Right ventricle myocardium superior (tissue), 1 donor: ENCODE measurements around the gene CACNG4. TPM values are rescaled to one million over a fixed set of nuclear protein-coding genes. Genes with fewer than 3 reads are reported as not detected.

Source experiments
- ATAC-seq: fragments of 200-7000 bp; cut with Tn5 transposase; one replicate; pipeline ENCODE4 v1.9.1; 2020; ENCODE audit warnings: mild to moderate bottlenecking; ENCODE audit not compliant: poor library complexity
- DNase-seq: peaks from one replicate; pipeline ENCODE4 v3.0.0-alpha.2; 2020
- intact Hi-C: fragments of 100-400 bp; cut with DNase I; formaldehyde crosslinking; loops from one replicate; pipeline ENCODE4 v1.11.2; 2022
- total RNA-seq: library from RNA; stranded (reverse); fragmentation: NEBNext Ultra II Directional; extraction: Animal tissue kit (Norgen Biotek cat#: 25700); gene quantifications from one replicate; pipeline ENCODE4 v1.2.1, GENCODE V29; 2021
- donor health status: DM: no; HTN: yes; CAD: no; lungs with severe emphysema.

CACNG4 gene
- total RNA-seq, 1 donor from 2014 or later, result not detected

DNA sequence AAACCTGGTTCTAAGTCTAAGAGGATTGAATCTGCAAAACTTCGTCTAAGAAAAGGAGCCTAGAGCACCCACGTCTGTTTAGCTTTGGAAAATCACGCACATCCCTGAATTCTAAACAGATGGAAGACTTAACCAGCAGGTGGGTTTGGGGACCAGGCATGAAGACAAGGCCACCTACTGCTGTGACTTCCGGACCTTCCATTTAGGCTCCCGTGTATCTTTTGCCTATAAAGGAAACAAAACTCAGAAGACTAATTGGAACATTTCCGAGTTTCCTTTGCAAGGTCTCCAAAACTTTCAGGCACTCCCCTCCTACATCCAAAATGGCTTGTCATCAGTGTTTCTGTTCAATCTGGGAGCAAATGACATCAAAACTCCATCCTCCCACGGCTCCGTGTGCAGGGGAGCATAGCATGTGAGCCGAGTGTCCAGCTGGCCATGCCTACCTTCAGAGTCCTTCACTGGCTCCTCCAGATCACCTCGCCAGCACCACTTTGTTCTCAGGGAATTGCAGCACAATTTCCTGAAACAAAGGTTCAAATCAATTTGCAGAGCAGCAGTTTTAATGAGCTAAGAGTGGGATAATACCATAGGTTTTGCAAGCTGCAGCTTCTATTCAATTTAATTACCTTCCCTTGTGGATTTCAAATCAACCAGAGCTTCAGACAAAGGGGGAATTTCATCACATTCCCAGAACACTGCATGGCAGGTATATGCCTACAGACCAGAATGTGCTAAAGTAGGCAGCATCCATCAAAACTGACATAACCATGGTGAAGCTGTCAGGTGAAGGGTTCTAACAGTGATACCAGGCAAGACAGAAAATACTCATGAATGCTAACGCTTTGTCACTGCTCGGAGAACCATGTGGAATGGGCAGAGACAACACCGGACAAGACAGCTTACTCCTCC lies 103.3 kb downstream of the CACNG4 start:
- ATAC-seq, result no peak
- intact Hi-C loops, result no loop called here

DNA sequence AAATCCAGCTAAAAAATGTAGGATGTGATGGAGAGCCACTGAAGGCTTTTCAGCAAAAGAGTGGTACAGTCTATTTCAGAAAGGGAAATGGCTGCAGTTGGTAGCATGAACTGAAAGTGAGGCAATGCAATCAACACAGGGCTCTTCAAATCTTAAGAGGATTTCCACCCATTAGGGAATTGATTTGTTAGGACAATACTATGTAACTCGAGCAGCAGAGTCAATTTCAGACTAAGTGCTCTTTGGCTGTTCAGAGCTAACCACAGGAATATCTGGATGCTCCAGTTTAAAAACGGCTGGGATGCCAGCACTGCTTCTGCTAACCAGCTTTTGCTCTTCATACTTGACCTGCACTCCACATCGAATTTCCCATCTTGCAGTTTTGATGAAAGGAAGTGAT lies 104.5 kb downstream of the CACNG4 start:
- intact Hi-C loops, result no loop called here
- no peak for ATAC-seq
- no peak for DNase-seq

More for the DNA sequence above, 103.3 kb downstream of the CACNG4 start:
- no peak for DNase-seq

DNA sequence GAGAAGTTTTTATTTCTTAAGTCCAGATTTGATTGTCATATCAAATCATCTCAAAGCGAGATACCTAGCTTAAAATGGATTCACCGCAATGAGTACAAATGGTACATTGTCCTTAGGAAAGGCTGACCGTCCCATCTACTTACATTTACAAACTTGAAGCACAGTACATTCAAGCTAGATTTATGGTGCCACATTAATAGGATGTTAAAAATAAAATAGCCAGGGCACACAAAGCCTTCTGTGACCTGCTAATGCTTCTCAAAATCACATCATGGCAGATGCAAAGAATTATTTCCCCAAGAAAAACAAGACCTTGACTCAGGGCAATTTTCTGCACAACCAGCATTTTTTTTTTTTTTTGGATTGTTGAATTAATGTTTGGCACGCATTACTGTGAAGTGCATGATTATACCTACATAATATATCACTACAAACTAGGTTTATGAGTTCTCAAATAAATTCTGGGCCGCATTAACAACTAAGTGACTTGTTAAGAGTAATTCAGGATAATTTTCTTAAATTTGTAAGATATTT lies 105.2 kb downstream of the CACNG4 start:
- intact Hi-C loops, result no loop called here
- DNase-seq (no peak), ATAC-seq (no peak)

DNA sequence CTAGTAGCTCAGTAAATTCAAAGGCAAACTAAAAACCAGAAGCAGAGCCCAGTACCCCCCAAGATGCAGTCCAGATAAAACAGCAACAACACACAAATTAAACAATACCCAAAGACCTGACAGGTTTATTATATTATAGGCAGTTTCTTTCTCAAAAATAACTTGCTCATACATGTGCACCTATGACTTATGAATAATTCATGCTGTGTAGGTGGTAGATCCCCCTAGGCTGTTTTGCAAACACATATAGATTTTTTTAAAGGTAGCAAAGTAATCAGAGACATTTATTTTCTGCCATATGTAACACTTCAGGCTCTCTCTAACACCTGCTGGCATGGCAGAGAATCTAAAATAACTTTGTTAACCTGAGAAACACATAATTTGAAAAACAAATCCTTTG lies 107.1 kb downstream of the CACNG4 start:
- no peak for ATAC-seq
- intact Hi-C loops, result no loop called here
- no peak for DNase-seq

DNA sequence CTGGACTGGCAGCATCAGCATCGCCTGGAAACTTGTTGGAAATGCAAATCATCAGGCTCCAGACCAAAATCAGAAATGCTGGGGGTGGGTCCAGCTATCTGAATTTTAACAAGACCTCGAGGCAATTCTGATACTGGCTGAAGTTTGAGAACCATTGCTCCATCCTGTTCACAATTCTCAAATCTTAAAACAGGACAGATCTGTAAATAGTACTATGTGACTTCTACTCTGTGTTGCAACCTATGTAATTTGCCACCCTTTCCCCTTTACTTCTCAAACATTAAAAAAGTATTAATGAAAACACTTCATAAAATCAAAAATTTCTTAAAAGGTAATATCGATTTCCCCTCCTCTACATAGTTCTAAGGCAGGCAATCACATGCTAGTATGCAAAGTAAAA lies 108.4 kb downstream of the CACNG4 start:
- intact Hi-C loops, result no loop called here
- DNase-seq, result no peak
- no peak for ATAC-seq

DNA sequence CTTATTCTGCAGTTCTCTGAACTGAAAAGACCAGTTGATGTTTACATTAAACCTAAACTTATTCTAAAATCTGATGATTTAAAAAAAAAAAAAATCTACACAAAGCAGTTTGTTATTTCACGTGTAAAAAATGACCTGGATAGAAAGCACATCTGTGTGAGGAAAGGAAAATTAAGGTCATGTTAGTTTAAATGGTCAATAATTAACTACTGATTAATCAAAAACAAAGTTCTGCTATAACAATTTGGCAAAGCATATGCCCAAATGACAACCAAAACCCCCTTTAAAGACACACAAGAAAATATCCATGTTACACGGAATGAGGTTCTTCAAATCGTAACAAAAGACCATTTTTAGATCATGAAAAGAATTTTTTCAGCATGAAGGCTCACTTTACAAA lies 110.3 kb downstream of the CACNG4 start:
- intact Hi-C loops, result no loop called here
- no peak for ATAC-seq

DNA sequence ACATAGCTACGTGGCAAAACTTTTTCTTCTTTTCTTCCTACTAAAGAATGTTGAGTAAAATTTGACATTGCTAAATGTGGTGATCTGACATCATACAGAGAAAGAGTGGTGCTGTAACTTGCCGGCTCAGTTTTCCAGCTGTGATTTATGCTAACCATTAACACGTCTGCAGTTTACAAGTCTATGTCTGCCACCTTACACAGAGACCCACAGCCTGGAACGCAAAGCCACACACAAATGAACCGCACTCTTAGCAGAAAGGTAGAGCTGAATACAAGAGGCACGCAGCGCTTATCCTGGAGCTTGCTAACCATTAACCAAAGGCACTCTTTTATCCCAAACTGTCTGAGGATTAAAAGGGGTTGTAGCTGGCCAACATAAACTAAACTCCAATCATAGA lies 111.8 kb downstream of the CACNG4 start:
- intact Hi-C loops, result no loop called here
- ATAC-seq (no peak), DNase-seq (no peak)

More for the DNA sequence above, 110.3 kb downstream of the CACNG4 start:
- DNase-seq, result no peak

DNA sequence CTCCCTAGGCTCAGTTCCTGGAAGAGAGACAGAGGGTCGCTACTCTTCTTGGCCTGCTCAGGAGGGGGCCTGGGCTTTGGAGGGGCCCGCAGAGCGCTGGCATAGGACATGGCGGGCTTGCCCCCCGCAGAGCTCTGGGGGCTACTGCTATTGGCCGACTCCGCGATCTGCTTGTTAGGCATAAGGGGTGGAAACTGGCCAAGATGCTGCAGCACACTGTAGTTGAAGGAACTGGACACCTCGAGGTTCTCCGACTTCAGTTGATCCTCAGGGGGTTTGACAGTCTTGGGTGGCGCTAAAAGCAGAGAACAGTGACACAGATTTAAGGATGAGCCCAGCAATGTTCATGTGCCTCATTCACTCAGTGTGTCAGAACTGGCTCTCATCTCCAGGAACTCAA lies 113.8 kb downstream of the CACNG4 start:
- ATAC-seq, result no peak

DNA sequence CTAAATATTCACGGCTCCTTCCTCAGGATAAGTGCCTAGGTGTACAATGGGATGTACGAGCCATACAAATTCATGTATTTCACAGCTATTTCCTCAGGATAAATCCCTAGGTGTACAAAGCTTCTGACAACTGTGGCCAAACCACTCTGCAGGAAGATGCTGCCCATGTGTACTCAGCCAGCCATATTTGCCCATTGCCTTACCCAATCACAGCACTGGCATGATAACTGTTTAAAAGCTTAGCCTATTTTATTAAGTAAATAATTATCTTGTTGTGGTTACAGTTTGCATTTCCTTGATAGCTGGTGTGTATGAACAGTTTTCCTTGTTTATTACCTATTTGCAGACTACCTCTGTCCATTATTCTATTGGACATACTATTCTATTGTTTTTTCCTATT lies 115.0 kb downstream of the CACNG4 start:
- ATAC-seq, result no peak
- intact Hi-C loops, result no loop called here
- DNase-seq, result no peak

More for the DNA sequence above, 113.8 kb downstream of the CACNG4 start:
- DNase-seq, result no peak
- intact Hi-C loops, result no loop called here

DNA sequence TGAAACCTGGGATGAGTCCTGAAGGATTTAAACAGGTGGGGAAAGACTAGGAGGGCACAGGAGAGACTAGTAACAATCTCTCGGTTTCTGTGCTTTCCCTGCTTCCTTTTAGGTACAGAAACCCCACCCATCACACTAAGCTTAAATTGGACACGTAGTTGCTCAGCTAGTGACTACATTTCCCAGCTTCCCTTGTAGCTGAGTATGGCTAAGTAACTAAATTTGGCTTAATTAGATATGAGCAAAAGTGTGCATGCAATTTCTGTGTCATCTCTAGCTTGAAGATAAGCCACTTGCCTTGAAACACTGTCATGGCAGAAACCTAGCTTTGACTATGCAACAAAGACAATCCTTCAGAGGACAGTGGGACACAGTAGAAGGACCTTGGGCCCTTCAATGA lies 116.3 kb downstream of the CACNG4 start:
- intact Hi-C loops, result no loop called here
- no peak for DNase-seq
- no peak for ATAC-seq

DNA sequence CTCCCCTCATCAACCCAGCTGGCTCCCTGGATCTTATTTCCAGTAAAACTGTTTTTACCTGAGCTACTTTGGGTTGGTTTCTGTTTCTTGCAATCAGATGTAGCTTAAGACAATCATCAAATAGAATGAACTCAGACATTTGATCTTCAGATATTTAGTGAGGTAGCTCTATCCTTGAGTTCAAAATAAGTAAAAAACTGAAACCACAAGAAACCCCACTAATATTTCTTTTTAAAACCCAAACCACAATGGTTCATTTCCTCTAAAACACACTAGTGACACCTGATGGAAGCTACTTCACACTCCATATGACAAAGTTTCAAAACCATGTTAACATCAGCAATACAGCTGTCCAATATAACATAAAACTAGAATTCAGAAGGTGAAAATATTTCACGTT lies 117.6 kb downstream of the CACNG4 start:
- intact Hi-C loops, result no loop called here
- DNase-seq (no peak), ATAC-seq (no peak)

Other genes with a start within 250 kb of the CACNG4 start
- gene CACNG5, start 129.6 kb upstream of the CACNG4 start, total RNA-seq, result not detected
- gene CACNG1, start 79.8 kb downstream of the CACNG4 start, total RNA-seq, result not detected